CD4-positive, alpha-beta T cell treated with Interleukin-6 for 4 hours (primary cell): ENCODE results near the gene PCNX3.

ENCODE experiments used
- DNase-seq: peaks from one replicate; pipeline ENCODE4 v3.0.0-alpha.2; 2020; ENCODE audit warnings: mixed read lengths

Gene PCNX3

GRCh38 chr11:65580756-65581155 lies 34.8 kb upstream of the PCNX3 start:
- no peak for DNase-seq

- DNase-seq = no peak
Observed at GRCh38 chr11:65581928-65582327, 33.6 kb upstream of the PCNX3 start.

GRCh38 chr11:65583589-65583988 lies 32.0 kb upstream of the PCNX3 start:
- DNase-seq = no peak

- no peak for DNase-seq
Observed at GRCh38 chr11:65584106-65584505, 31.5 kb upstream of the PCNX3 start.

GRCh38 chr11:65584723-65585171 lies 30.8 kb upstream of the PCNX3 start:
- DNase-seq = no peak

GRCh38 chr11:65585396-65586246 lies 30.0 kb upstream of the PCNX3 start:
- DNase-seq = no peak

GRCh38 chr11:65586247-65586630 lies 29.3 kb upstream of the PCNX3 start:
- no peak for DNase-seq

GRCh38 chr11:65586676-65587075 lies 28.9 kb upstream of the PCNX3 start:
- DNase-seq = no peak

- DNase-seq = peak; percentile 84
Observed at GRCh38 chr11:65588199-65589054, 27.1 kb upstream of the PCNX3 start.

- no peak for DNase-seq
Observed at GRCh38 chr11:65589444-65590239, 25.9 kb upstream of the PCNX3 start.

GRCh38 chr11:65590240-65590738 lies 25.3 kb upstream of the PCNX3 start:
- DNase-seq = no peak

- no peak for DNase-seq
Observed at GRCh38 chr11:65591939-65592857, 23.4 kb upstream of the PCNX3 start.

- DNase-seq = no peak
Observed at GRCh38 chr11:65592858-65593517, 22.6 kb upstream of the PCNX3 start.

GRCh38 chr11:65593518-65594414 lies 21.8 kb upstream of the PCNX3 start:
- DNase-seq = peak; percentile 65

GRCh38 chr11:65595131-65595530 lies 20.4 kb upstream of the PCNX3 start:
- DNase-seq = no peak

- no peak for DNase-seq
Observed at GRCh38 chr11:65595543-65596281, 19.9 kb upstream of the PCNX3 start, which contains the start of gene KCNK7. KCNK7 (minus strand) TSS chr11:65595800; CDS start chr11:65595772, 28 bp downstream.

GRCh38 chr11:65596520-65596919 lies 19.1 kb upstream of the PCNX3 start:
- DNase-seq = no peak

- no peak for DNase-seq
Observed at GRCh38 chr11:65598258-65598699, 17.3 kb upstream of the PCNX3 start.
